Breast epithelium (tissue), 3 donors: ENCODE data around the gene DDA1.

Experiments
- POLR2AphosphoS5 ChIP-seq, 3 donors: sonication (generic); formaldehyde crosslinking; IDR thresholded peaks; one replicate each; pipeline ENCODE4 v1.6.1; 2017; ENCODE audit warnings: antibody characterized with exemption in 3 of 3
- TF ChIP-seq, protein P1 (sequence below), 3 donors: fragments of 450-650 bp; IDR thresholded peaks; one replicate each; pipeline ENCODE4 v1.5.1; 2016 to 2017; ENCODE audit warnings: antibody characterized with exemption in 3 of 3, mild to moderate bottlenecking in 3 of 3, moderate library complexity in 3 of 3

DNA sequence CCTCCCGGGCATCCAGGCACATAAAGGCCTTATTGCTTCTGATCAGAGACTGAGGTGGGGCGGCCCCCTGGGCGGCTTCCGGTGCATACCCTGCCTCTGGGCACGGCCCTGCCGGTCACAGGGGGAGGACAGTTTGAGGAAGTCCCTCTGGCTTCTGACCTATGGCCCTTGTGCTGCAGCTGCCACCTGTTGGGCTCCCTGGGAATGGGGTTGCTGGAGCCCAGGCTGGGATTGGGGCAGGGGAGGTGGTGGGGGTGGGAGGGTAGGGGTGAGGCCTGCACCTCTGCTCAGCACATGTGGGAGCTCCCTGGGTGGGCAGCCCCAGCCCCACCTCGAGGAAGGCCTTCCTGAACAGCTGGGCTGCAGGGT, 14.6 kb downstream of the DDA1 start:
- TF ChIP-seq, protein P1, sequence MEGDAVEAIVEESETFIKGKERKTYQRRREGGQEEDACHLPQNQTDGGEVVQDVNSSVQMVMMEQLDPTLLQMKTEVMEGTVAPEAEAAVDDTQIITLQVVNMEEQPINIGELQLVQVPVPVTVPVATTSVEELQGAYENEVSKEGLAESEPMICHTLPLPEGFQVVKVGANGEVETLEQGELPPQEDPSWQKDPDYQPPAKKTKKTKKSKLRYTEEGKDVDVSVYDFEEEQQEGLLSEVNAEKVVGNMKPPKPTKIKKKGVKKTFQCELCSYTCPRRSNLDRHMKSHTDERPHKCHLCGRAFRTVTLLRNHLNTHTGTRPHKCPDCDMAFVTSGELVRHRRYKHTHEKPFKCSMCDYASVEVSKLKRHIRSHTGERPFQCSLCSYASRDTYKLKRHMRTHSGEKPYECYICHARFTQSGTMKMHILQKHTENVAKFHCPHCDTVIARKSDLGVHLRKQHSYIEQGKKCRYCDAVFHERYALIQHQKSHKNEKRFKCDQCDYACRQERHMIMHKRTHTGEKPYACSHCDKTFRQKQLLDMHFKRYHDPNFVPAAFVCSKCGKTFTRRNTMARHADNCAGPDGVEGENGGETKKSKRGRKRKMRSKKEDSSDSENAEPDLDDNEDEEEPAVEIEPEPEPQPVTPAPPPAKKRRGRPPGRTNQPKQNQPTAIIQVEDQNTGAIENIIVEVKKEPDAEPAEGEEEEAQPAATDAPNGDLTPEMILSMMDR (IDR thresholded peaks at IDR 0.05) = no peak
- TF ChIP-seq POLR2AphosphoS5 (IDR thresholded peaks at IDR 0.05) = no peak
